ENCODE measurements around the gene ZNF491. TPM values are rescaled to one million over a fixed set of nuclear protein-coding genes. Genes with fewer than 3 reads are reported as not detected.
"Not testable (repeated sequence)": the region's sequence is repeated elsewhere in the genome, so short reads cannot be mapped to it uniquely, and the experiment has no call there.

Gene ZNF491
- polyA plus RNA-seq, 2 donors: 0.19 to 0.53 TPM

- H3K9me3 ChIP-seq (ENCODE audit: control insufficient read depth in 2 of 2, insufficient read depth in 1 of 2, low read depth in 1 of 2, low read length in 1 of 2): peaks cover 0 to 4% of the 10 kb centered on the region in 2 donors
- H3K27me3 ChIP-seq (ENCODE audit: control insufficient read depth in 1 of 2, insufficient read depth in 2 of 2, low read length in 2 of 2): no peaks in the 10 kb centered on the region
- H3K4me1 ChIP-seq (ENCODE audit: control insufficient read depth in 2 of 2, insufficient read depth in 2 of 2, low read length in 1 of 2): peaks cover 3% of the 10 kb centered on the region in 2 donors
- peaks cover 0 to 2% of the 10 kb centered on the region in 2 donors for H3K36me3 ChIP-seq (ENCODE audit: control insufficient read depth in 2 of 2, insufficient read depth in 2 of 2, low read length in 1 of 2)
- no peak overlapping the region for H3K4me3 ChIP-seq (ENCODE audit: low read depth in 1 of 2, low read length in 2 of 2)
- no peak overlapping the region for H3K27ac ChIP-seq (ENCODE audit: low read depth in 2 of 2, low read length in 1 of 2)
Observed at GRCh38 chr19:11792942-11793341, 5.4 kb upstream of the ZNF491 start.

- WGBS, 2 donors: 6% methylated on average over 8 of the region's 8 CpGs
- H3K4me1 ChIP-seq (ENCODE audit: control insufficient read depth in 2 of 2, insufficient read depth in 2 of 2, low read length in 1 of 2): peaks cover 5 to 7% of the 10 kb centered on the region in 2 donors
- H3K9me3 ChIP-seq (ENCODE audit: control insufficient read depth in 2 of 2, insufficient read depth in 1 of 2, low read depth in 1 of 2, low read length in 1 of 2): no peaks in the 10 kb centered on the region
- peak overlapping the region in 1 of 2 donors; percentile 77 for H3K4me3 ChIP-seq (ENCODE audit: low read depth in 1 of 2, low read length in 2 of 2)
- H3K36me3 ChIP-seq (ENCODE audit: control insufficient read depth in 2 of 2, insufficient read depth in 2 of 2, low read length in 1 of 2): peaks cover 0 to 2% of the 10 kb centered on the region in 2 donors
- peaks cover 0 to 2% of the 10 kb centered on the region in 2 donors for H3K27me3 ChIP-seq (ENCODE audit: control insufficient read depth in 1 of 2, insufficient read depth in 2 of 2, low read length in 2 of 2)
- H3K27ac ChIP-seq (ENCODE audit: low read depth in 2 of 2, low read length in 1 of 2): no peak overlapping the region
Observed at GRCh38 chr19:11797491-11797890, 832 bp upstream of the ZNF491 start.

GRCh38 chr19:11806354-11807098 lies 8.2 kb downstream of the ZNF491 start:
- Histone ChIP-seq H3K9me3 (ENCODE audit: control insufficient read depth in 2 of 2, insufficient read depth in 1 of 2, low read depth in 1 of 2, low read length in 1 of 2) (peaks cover 3 to 21% of the 10 kb centered on the region in 2 donors), H3K36me3 (ENCODE audit: control insufficient read depth in 2 of 2, insufficient read depth in 2 of 2, low read length in 1 of 2) (no peaks in the 10 kb centered on the region), H3K27me3 (ENCODE audit: control insufficient read depth in 1 of 2, insufficient read depth in 2 of 2, low read length in 2 of 2) (no peaks in the 10 kb centered on the region), H3K4me3 (ENCODE audit: low read depth in 1 of 2, low read length in 2 of 2) (no peak overlapping the region), H3K27ac (ENCODE audit: low read depth in 2 of 2, low read length in 1 of 2) (no peak overlapping the region), H3K4me1 (ENCODE audit: control insufficient read depth in 2 of 2, insufficient read depth in 2 of 2, low read length in 1 of 2) (no peaks in the 10 kb centered on the region)
- WGBS, 2 donors: 91 to 93% methylated on average over 11 of the region's 11 CpGs

GRCh38 chr19:11807099-11807380 lies 8.7 kb downstream of the ZNF491 start:
- Histone ChIP-seq H3K27ac (ENCODE audit: low read depth in 2 of 2, low read length in 1 of 2) (no peak overlapping the region), H3K36me3 (ENCODE audit: control insufficient read depth in 2 of 2, insufficient read depth in 2 of 2, low read length in 1 of 2) (no peaks in the 10 kb centered on the region), H3K27me3 (ENCODE audit: control insufficient read depth in 1 of 2, insufficient read depth in 2 of 2, low read length in 2 of 2) (no peaks in the 10 kb centered on the region), H3K4me3 (ENCODE audit: low read depth in 1 of 2, low read length in 2 of 2) (no peak overlapping the region), H3K9me3 (ENCODE audit: control insufficient read depth in 2 of 2, insufficient read depth in 1 of 2, low read depth in 1 of 2, low read length in 1 of 2) (peaks cover 3 to 21% of the 10 kb centered on the region in 2 donors), H3K4me1 (ENCODE audit: control insufficient read depth in 2 of 2, insufficient read depth in 2 of 2, low read length in 1 of 2) (no peaks in the 10 kb centered on the region)
- 93 to 94% methylated on average over 2 of the region's 2 CpGs for WGBS, 2 donors

- peak overlapping the region; percentile 89 to 95 for H3K4me3 ChIP-seq (ENCODE audit: low read depth in 1 of 2, low read length in 2 of 2)
Observed at GRCh38 chr19:11813703-11814028, 15.3 kb downstream of the ZNF491 start.

GRCh38 chr19:11814029-11814699 lies 15.8 kb downstream of the ZNF491 start, which contains the start of gene ZNF440:
TSS of gene ZNF440 (plus strand) at chr19:11814273. CDS start at chr19:11814448, 175 bp downstream.
- WGBS, 2 donors: 0 to 1% methylated on average over 51 to 55 of the region's 55 CpGs
- no peaks in the 10 kb centered on the region for H3K27me3 ChIP-seq (ENCODE audit: control insufficient read depth in 1 of 2, insufficient read depth in 2 of 2, low read length in 2 of 2)
- H3K27ac ChIP-seq (ENCODE audit: low read depth in 2 of 2, low read length in 1 of 2): peak within 1 kb of the TSS; percentile 85 to 91
- H3K4me3 ChIP-seq (ENCODE audit: low read depth in 1 of 2, low read length in 2 of 2): peak within 1 kb of the TSS; percentile 89 to 95
- no peaks in the 10 kb centered on the region for H3K9me3 ChIP-seq (ENCODE audit: control insufficient read depth in 2 of 2, insufficient read depth in 1 of 2, low read depth in 1 of 2, low read length in 1 of 2)
- peaks cover 0 to 2% of the 10 kb centered on the region in 2 donors for H3K4me1 ChIP-seq (ENCODE audit: control insufficient read depth in 2 of 2, insufficient read depth in 2 of 2, low read length in 1 of 2)
- peaks cover 0 to under 1% of the 10 kb centered on the region in 2 donors for H3K36me3 ChIP-seq (ENCODE audit: control insufficient read depth in 2 of 2, insufficient read depth in 2 of 2, low read length in 1 of 2)

More at GRCh38 chr19:11813703-11814028, 15.3 kb downstream of the ZNF491 start:
- Histone ChIP-seq H3K27ac (ENCODE audit: low read depth in 2 of 2, low read length in 1 of 2) (peak overlapping the region; percentile 61 to 91), H3K9me3 (ENCODE audit: control insufficient read depth in 2 of 2, insufficient read depth in 1 of 2, low read depth in 1 of 2, low read length in 1 of 2) (no peaks in the 10 kb centered on the region), H3K36me3 (ENCODE audit: control insufficient read depth in 2 of 2, insufficient read depth in 2 of 2, low read length in 1 of 2) (no peaks in the 10 kb centered on the region), H3K27me3 (ENCODE audit: control insufficient read depth in 1 of 2, insufficient read depth in 2 of 2, low read length in 2 of 2) (no peaks in the 10 kb centered on the region), H3K4me1 (ENCODE audit: control insufficient read depth in 2 of 2, insufficient read depth in 2 of 2, low read length in 1 of 2) (peaks cover 0 to 2% of the 10 kb centered on the region in 2 donors)
- WGBS, 2 donors: 1% methylated on average over 6 of the region's 6 CpGs

- 7 to 10% methylated on average over 13 of the region's 13 CpGs for WGBS, 2 donors
- H3K4me3 ChIP-seq (ENCODE audit: low read depth in 1 of 2, low read length in 2 of 2): peak overlapping the region; percentile 89 to 95
Observed at GRCh38 chr19:11814700-11815035, 16.3 kb downstream of the ZNF491 start.

GRCh38 chr19:11821474-11822109 lies 23.3 kb downstream of the ZNF491 start:
- Histone ChIP-seq H3K36me3 (ENCODE audit: control insufficient read depth in 2 of 2, insufficient read depth in 2 of 2, low read length in 1 of 2) (peaks cover 0 to 9% of the 10 kb centered on the region in 2 donors), H3K9me3 (ENCODE audit: control insufficient read depth in 2 of 2, insufficient read depth in 1 of 2, low read depth in 1 of 2, low read length in 1 of 2) (peaks cover 3 to 8% of the 10 kb centered on the region in 2 donors), H3K27me3 (ENCODE audit: control insufficient read depth in 1 of 2, insufficient read depth in 2 of 2, low read length in 2 of 2) (no peaks in the 10 kb centered on the region), H3K4me3 (ENCODE audit: low read depth in 1 of 2, low read length in 2 of 2) (no peak overlapping the region), H3K27ac (ENCODE audit: low read depth in 2 of 2, low read length in 1 of 2) (no peak overlapping the region), H3K4me1 (ENCODE audit: control insufficient read depth in 2 of 2, insufficient read depth in 2 of 2, low read length in 1 of 2) (no peaks in the 10 kb centered on the region)
- WGBS, 2 donors: 87 to 92% methylated on average over 5 of the region's 5 CpGs

More at GRCh38 chr19:11814700-11815035, 16.3 kb downstream of the ZNF491 start:
- H3K9me3 ChIP-seq (ENCODE audit: control insufficient read depth in 2 of 2, insufficient read depth in 1 of 2, low read depth in 1 of 2, low read length in 1 of 2): no peaks in the 10 kb centered on the region
- peak overlapping the region; percentile 85 to 91 for H3K27ac ChIP-seq (ENCODE audit: low read depth in 2 of 2, low read length in 1 of 2)
- H3K27me3 ChIP-seq (ENCODE audit: control insufficient read depth in 1 of 2, insufficient read depth in 2 of 2, low read length in 2 of 2): no peaks in the 10 kb centered on the region
- H3K4me1 ChIP-seq (ENCODE audit: control insufficient read depth in 2 of 2, insufficient read depth in 2 of 2, low read length in 1 of 2): peaks cover 0 to 2% of the 10 kb centered on the region in 2 donors
- peaks cover 0 to 4% of the 10 kb centered on the region in 2 donors for H3K36me3 ChIP-seq (ENCODE audit: control insufficient read depth in 2 of 2, insufficient read depth in 2 of 2, low read length in 1 of 2)

- 92 to 96% methylated on average over 7 of the region's 7 CpGs for WGBS, 2 donors
- peaks cover 6 to 14% of the 10 kb centered on the region in 2 donors for H3K9me3 ChIP-seq (ENCODE audit: control insufficient read depth in 2 of 2, insufficient read depth in 1 of 2, low read depth in 1 of 2, low read length in 1 of 2)
- H3K36me3 ChIP-seq (ENCODE audit: control insufficient read depth in 2 of 2, insufficient read depth in 2 of 2, low read length in 1 of 2); H3K4me3 ChIP-seq (ENCODE audit: low read depth in 1 of 2, low read length in 2 of 2); H3K27me3 ChIP-seq (ENCODE audit: control insufficient read depth in 1 of 2, insufficient read depth in 2 of 2, low read length in 2 of 2); H3K4me1 ChIP-seq (ENCODE audit: control insufficient read depth in 2 of 2, insufficient read depth in 2 of 2, low read length in 1 of 2); H3K27ac ChIP-seq (ENCODE audit: low read depth in 2 of 2, low read length in 1 of 2): not testable (repeated sequence)
Observed at GRCh38 chr19:11828957-11829876, 30.9 kb downstream of the ZNF491 start.
